COLO668 (cell line): ENCODE measurements around the gene CLUH.

Experiments used
- DNase-seq: peaks from one replicate; lab custom pipeline; 2025; ENCODE audit not compliant: unreplicated experiment; lab: John Stamatoyannopoulos, UW

Gene CLUH, protein sequence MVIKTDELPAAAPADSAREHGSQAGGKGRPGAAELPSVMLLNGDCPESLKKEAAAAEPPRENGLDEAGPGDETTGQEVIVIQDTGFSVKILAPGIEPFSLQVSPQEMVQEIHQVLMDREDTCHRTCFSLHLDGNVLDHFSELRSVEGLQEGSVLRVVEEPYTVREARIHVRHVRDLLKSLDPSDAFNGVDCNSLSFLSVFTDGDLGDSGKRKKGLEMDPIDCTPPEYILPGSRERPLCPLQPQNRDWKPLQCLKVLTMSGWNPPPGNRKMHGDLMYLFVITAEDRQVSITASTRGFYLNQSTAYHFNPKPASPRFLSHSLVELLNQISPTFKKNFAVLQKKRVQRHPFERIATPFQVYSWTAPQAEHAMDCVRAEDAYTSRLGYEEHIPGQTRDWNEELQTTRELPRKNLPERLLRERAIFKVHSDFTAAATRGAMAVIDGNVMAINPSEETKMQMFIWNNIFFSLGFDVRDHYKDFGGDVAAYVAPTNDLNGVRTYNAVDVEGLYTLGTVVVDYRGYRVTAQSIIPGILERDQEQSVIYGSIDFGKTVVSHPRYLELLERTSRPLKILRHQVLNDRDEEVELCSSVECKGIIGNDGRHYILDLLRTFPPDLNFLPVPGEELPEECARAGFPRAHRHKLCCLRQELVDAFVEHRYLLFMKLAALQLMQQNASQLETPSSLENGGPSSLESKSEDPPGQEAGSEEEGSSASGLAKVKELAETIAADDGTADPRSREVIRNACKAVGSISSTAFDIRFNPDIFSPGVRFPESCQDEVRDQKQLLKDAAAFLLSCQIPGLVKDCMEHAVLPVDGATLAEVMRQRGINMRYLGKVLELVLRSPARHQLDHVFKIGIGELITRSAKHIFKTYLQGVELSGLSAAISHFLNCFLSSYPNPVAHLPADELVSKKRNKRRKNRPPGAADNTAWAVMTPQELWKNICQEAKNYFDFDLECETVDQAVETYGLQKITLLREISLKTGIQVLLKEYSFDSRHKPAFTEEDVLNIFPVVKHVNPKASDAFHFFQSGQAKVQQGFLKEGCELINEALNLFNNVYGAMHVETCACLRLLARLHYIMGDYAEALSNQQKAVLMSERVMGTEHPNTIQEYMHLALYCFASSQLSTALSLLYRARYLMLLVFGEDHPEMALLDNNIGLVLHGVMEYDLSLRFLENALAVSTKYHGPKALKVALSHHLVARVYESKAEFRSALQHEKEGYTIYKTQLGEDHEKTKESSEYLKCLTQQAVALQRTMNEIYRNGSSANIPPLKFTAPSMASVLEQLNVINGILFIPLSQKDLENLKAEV (N-terminal part only)

DNA sequence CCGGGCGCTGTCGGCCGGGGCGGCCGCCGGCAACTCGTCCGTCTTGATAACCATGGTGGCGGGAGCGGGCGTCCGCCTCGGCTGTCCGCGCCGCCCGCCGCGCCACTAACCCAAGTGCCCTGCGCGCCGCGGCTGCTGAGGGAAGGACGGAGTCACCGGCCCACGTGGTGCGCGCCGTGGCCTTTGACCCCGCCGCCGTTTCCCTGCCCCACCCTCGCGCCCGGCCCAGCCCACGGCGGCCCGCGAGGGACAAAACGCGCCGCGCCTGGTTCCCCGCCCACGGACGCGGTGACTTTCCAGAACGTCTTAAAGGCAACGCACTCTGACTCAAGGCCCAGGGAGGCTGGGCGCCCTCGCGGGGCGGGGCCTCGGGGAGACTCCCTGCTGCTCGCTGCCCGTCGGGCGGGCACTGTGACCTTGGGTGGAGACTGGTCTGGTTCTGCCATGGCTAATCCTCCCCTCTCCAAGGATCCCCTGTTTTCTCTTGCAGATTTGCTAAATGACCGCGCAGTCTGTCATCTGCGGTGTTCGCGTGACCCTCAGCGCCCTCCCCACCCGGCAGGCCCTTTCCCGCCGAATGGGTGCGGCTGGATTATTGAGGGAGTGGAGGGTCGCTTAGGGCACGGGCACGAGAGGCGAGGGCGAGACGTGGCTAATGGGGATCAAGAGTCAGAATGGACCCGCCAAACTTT, at the start of gene CLUH:
CLUH (minus strand) TSS at position 157 of the 692 bp plus-strand sequence; CDS start at position 54, 103 bp downstream.
- peak; percentile 94 for DNase-seq

DNA sequence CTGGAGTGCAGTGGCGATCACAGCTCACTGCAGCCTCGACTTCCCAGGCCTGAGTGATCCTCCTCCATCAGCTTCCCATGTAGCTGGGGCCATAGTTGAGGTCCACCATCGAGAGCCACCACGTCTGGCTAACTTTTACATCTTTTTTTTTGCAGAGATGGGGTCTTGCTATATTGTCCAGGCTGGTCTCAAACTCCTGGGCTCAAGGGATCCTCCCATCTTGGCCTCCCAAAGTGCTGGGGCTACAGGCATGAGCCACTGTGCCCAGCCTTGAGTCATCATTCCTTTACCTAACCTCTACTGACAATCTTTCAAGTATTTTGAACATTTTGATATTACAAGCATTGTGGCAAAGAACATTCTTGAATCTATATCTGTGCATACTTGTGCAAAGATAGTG, 47.3 kb upstream of the CLUH start:
- DNase-seq = no peak

- DNase-seq = peak; percentile 46
Observed at GRCh38 chr17:2755891-2756724, 44.5 kb upstream of the CLUH start.

- no peak for DNase-seq
Observed at GRCh38 chr17:2751491-2751890, 39.9 kb upstream of the CLUH start.

GRCh38 chr17:2750721-2751120, 39.2 kb upstream of the CLUH start:
- DNase-seq = peak; percentile 8

- DNase-seq = peak; percentile 69
Observed at GRCh38 chr17:2749784-2750181, 38.2 kb upstream of the CLUH start.

GRCh38 chr17:2749058-2749783, 37.7 kb upstream of the CLUH start, which contains the start of gene CCDC92B:
Gene CCDC92B, minus strand, starts transcription at chr17:2749652. Its CDS starts 14,507 bp downstream, at chr17:2735145.
- DNase-seq = peak; percentile 39

GRCh38 chr17:2745317-2746037, 33.9 kb upstream of the CLUH start:
- no peak for DNase-seq

DNA sequence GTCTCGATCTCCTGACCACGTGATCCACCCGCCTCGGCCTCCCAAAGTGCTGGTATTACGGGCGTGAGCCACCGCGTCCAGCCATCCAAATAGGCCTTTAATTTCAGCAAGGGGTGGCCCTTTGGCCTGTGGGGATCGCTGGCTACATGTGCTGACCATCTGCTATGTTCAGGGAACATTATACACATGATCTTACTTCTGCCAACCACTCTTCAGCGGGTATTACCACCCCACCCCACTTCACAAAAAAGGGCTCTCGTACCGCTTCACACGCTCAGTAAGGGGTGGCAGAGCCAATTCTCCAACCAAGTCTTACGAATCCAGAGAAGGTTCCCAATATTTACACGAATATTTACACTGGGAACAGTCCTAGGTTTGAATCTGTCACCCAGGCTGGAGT, 26.1 kb upstream of the CLUH start:
- no peak for DNase-seq

- no peak for DNase-seq
Observed at GRCh38 chr17:2736956-2737355, 25.4 kb upstream of the CLUH start.

- DNase-seq = no peak
Observed at GRCh38 chr17:2735896-2736295, 24.3 kb upstream of the CLUH start.

DNA sequence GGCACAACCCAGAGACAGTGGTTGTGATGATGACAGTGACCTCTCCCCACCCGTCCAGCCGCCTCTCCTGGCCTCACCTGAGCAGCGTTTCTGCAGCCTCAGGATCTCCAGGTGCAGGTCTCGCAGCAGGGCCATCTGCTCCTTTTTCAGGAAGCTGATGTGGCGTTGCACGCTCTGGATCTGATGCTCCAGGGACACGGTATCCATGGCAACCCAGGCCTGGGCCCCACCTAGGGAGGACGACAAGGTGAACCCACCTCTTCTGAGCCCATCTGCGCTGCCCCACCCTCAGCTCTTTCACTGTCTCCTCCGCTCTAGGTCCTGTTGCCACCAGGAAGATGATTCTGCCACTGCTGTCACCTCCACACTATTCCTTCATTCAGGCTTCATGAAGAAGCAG, 23.4 kb upstream of the CLUH start:
- DNase-seq = no peak

GRCh38 chr17:2731807-2732206, 20.2 kb upstream of the CLUH start:
- DNase-seq = no peak

- no peak for DNase-seq
Observed at GRCh38 chr17:2730764-2731353, 19.3 kb upstream of the CLUH start.

DNA sequence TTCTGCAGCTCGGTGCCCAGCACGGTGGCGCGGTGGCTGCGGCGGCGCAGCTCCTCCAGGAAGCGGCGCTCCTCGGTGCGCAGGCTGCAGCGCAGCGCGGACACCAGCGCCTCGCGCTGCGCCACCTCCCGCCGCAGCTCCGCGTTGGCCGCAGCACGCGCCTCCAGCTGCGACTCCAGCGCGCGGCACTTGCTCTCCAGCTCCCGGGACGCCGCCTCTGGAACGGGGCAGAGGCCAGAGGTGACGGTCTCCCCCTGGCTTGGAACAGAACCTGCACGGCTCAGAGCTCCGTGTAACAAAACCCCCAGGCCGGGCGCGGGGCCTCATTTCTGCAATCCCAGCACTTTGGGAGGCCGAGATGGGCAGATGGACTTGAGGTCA, 13.2 kb upstream of the CLUH start:
- peak; percentile 79 for DNase-seq

DNA sequence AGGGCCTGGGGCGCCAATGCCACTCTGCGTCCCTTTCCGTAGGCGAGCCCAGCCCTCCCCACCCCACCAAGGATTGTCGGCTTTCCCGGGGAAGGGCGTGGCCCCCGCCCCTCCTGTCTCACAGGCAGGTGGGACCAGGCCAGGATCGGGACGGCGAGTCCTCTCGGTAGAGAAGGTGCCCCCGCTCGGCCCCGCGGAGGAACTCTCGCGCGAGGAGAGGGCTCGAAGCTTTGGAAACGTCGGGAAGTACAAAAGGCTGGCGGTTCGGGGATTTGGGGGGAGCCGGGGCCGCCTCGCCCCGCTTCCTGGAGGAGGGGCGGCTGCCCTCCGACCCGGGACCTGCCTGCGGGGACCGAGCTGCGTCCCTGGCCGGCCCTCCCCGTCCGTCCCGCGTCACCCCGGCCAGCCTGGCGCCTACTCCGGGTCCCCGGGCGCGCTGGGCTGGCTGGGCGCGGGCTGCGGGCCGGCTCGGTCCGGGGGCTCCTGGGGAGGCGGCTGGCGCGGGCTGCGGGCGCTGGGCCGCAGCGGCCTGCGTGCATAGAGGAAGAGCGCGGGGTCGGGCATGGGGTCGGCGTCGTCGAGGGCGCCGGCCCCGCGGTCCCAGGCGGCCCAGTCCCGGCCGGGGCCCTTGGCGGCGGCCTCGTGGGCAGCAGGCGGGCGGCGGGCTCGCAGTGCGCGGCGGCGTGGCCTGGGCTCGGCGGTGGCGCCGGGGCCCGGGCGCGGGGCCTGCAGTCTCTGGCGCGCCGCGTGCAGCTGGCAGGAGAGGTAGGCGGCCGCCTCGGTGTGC, 12.6 kb upstream of the CLUH start:
- peak; percentile 77 for DNase-seq

GRCh38 chr17:2723505-2723996, 12.0 kb upstream of the CLUH start:
- DNase-seq = peak; percentile 59
